IMR-90 (cell line): Measurements from ENCODE around the gene NXPE3. TPM values are rescaled to one million over a fixed set of nuclear protein-coding genes. Genes with fewer than 3 reads are reported as not detected.
"Not testable (repeated sequence)": the region's sequence is repeated elsewhere in the genome, so short reads cannot be mapped to it uniquely, and the experiment has no call there.

Experiments used
- ATAC-seq: fragments of 200-7000 bp; cut with Tn5 transposase; 2 replicates; pipeline ENCODE4 v1.9.1; 2020; ENCODE audit warnings: low read depth, mild to moderate bottlenecking, moderate library complexity
- BruUV-seq: library from RNA; stranded (reverse); fragments of 400-500 nt; replicated peaks from 2 replicates; lab custom pipeline; 2021; lab: Mats Ljungman, UMichigan
- CTCF ChIA-PET: fragments of 300-600 bp; formaldehyde crosslinking; extraction: SDS; loops from one replicate; lab custom pipeline; 2021; ENCODE audit warnings: antibody characterized with exemption; lab: Yijun Ruan, JAX
- POLR2A ChIA-PET: fragments of 300-600 bp; sonication (Branson Sonifier 250); formaldehyde crosslinking; loops from one replicate; lab custom pipeline; 2022; ENCODE audit warnings: antibody characterized with exemption; ENCODE audit not compliant: unreplicated experiment; lab: Charles Lee
- DNase-seq: peaks from one replicate; pipeline ENCODE4 v3.0.0; 2013
- H2AFZ ChIP-seq: replicated peaks from 2 replicates; pipeline ENCODE3; 2013; ENCODE audit warnings: low read length, mild to moderate bottlenecking; ENCODE audit not compliant: poor library complexity
- H2AK5ac ChIP-seq: 2 replicates; pipeline ENCODE4 v1.6.1; 2013; ENCODE audit warnings: low read depth, low read length, inconsistent platforms
- H2AK9ac ChIP-seq: replicated peaks from 2 replicates; pipeline ENCODE3; 2013; ENCODE audit warnings: mild to moderate bottlenecking, low read depth, low read length, moderate library complexity; ENCODE audit not compliant: poor library complexity
- H2BK120ac ChIP-seq: 2 replicates; pipeline ENCODE4 v1.6.1; 2013; ENCODE audit warnings: low read depth, low read length, inconsistent platforms
- H2BK15ac ChIP-seq: 3 replicates; pipeline ENCODE4 v1.6.1; 2013; ENCODE audit warnings: low read depth, low read length, inconsistent platforms
- H2BK20ac ChIP-seq: 2 replicates; pipeline ENCODE4 v1.6.1; 2013; ENCODE audit warnings: low read depth, mild to moderate bottlenecking, inconsistent platforms, low read length, moderate library complexity
- H2BK5ac ChIP-seq: 2 replicates; pipeline ENCODE4 v1.6.1; 2013; ENCODE audit warnings: mild to moderate bottlenecking, low read depth, low read length, inconsistent platforms; ENCODE audit not compliant: poor library complexity, severe bottlenecking
- H3K14ac ChIP-seq: replicated peaks from 2 replicates; pipeline ENCODE4 v1.6.1; 2013; ENCODE audit warnings: low read depth, low read length, inconsistent platforms
- H3K18ac ChIP-seq: 2 replicates; pipeline ENCODE4 v1.6.1; 2013; ENCODE audit warnings: low read depth, low read length, control low read depth
- H3K23ac ChIP-seq: 2 replicates; pipeline ENCODE4 v1.6.1; 2013; ENCODE audit warnings: low read depth, low read length, inconsistent platforms
- H3K27ac ChIP-seq: 2 replicates; pipeline ENCODE4 v1.5.1; 2013; ENCODE audit warnings: mild to moderate bottlenecking, control low read depth, low read length; ENCODE audit not compliant: insufficient read depth
- H3K27me3 ChIP-seq: 2 replicates; pipeline ENCODE4 v1.6.1; 2013; ENCODE audit warnings: low read length; ENCODE audit not compliant: control insufficient read depth, insufficient read depth
- H3K36me3 ChIP-seq: 2 replicates; pipeline ENCODE4 v1.6.1; 2013; ENCODE audit warnings: low read length, mixed read lengths; ENCODE audit not compliant: control insufficient read depth, insufficient read depth
- H3K4ac ChIP-seq: 2 replicates; pipeline ENCODE4 v1.6.1; 2013; ENCODE audit warnings: low read depth, low read length, inconsistent platforms
- H3K4me1 ChIP-seq: 2 replicates; pipeline ENCODE4 v1.6.1; 2013; ENCODE audit warnings: low read length, mixed read lengths; ENCODE audit not compliant: control insufficient read depth, insufficient read depth
- H3K4me2 ChIP-seq: 2 replicates; pipeline ENCODE4 v1.6.1; 2013; ENCODE audit warnings: low read depth, mild to moderate bottlenecking, control low read depth, low read length, moderate library complexity
- H3K4me3 ChIP-seq: 2 replicates; pipeline ENCODE4 v1.5.1; 2013; ENCODE audit warnings: low read depth, mild to moderate bottlenecking, control low read depth, low read length, moderate library complexity; ENCODE audit not compliant: insufficient read depth
- H3K56ac ChIP-seq: 2 replicates; pipeline ENCODE4 v1.6.1; 2013; ENCODE audit warnings: low read length, inconsistent platforms; ENCODE audit not compliant: insufficient read depth; ENCODE audit errors: extremely low read depth
- H3K79me1 ChIP-seq, 2 experiments: 2 replicates each; pipeline ENCODE4 v1.6.1; 2013; ENCODE audit warnings: low read length in 2 of 2, inconsistent platforms in 1 of 2, low read depth in 1 of 2
- H3K9ac ChIP-seq: 2 replicates; pipeline ENCODE4 v1.6.1; 2013; ENCODE audit warnings: low read depth, low read length, control low read depth
- H3K9me1 ChIP-seq: 2 replicates; pipeline ENCODE4 v1.6.1; 2013; ENCODE audit warnings: low read length, inconsistent platforms; ENCODE audit not compliant: insufficient read depth
- H3K9me3 ChIP-seq: 2 replicates; pipeline ENCODE4 v1.6.1; 2013; ENCODE audit warnings: low read length; ENCODE audit not compliant: control insufficient read depth, insufficient read depth
- H4K20me1 ChIP-seq: 2 replicates; pipeline ENCODE4 v1.6.1; 2013; ENCODE audit warnings: low read length, inconsistent platforms; ENCODE audit not compliant: insufficient read depth
- H4K5ac ChIP-seq: 2 replicates; pipeline ENCODE4 v1.6.1; 2013; ENCODE audit warnings: mild to moderate bottlenecking, low read depth, low read length, control low read depth
- H4K8ac ChIP-seq, 2 experiments: 2 replicates each; pipeline ENCODE4 v1.6.1; 2013; ENCODE audit warnings: low read depth in 2 of 2, low read length in 2 of 2, control low read depth in 1 of 2, inconsistent platforms in 1 of 2
- H4K91ac ChIP-seq: 2 replicates; pipeline ENCODE4 v1.6.1; 2013; ENCODE audit warnings: low read depth, low read length, inconsistent platforms; ENCODE audit not compliant: insufficient read depth
- WGBS, 2 experiments: methylation state at CpG; one replicate each; pipeline versions ENCODE4 v1.1.5 to v1.1.7; 2013; ENCODE audit warnings: missing lambda C conversion rate in 2 of 2; ENCODE audit not compliant: insufficient read length in 1 of 2; ENCODE audit errors: extremely low coverage in 2 of 2; 5-methylcytosine and 5-hydroxymethylcytosine counted together
- dilution Hi-C: fragments of 300-500 bp; cut with HindIII; formaldehyde crosslinking; loops from one replicate; pipeline ENCODE4 v1.14.3; 2018; ENCODE audit warnings: low sequenced_read_pairs; ENCODE audit not compliant: unreplicated experiment
- in situ Hi-C: fragments of 300-500 bp; cut with MboI; formaldehyde crosslinking; loops from 3 replicates; pipeline ENCODE4 v1.14.3; 2019; ENCODE audit warnings: low sequenced_read_pairs, inconsistent platforms, mixed read lengths
- intact Hi-C: fragments of 100-400 bp; cut with micrococcal nuclease; formaldehyde crosslinking; loops from 2 replicates; pipeline ENCODE4 v1.10.0; 2022
- polyA plus RNA-seq, 3 experiments: library from polyadenylated mRNA; depleted of rRNA; stranded (reverse); fragments of >200 nt; gene quantifications; 2 replicates each; pipeline ENCODE4 v1.2.3, GENCODE V29; 2012; ENCODE audit warnings: low replicate concordance in 1 of 3
- total RNA-seq: library from RNA; depleted of rRNA; stranded (reverse); fragments of >200 nt; gene quantifications from 2 replicates; pipeline ENCODE4 v1.2.3, GENCODE V29; 2012

NXPE3 gene
- total and polyA plus RNA-seq, 2 of the 4 experiments (the other 2 are of a cell fraction): 20.0 to 23.8 TPM

DNA sequence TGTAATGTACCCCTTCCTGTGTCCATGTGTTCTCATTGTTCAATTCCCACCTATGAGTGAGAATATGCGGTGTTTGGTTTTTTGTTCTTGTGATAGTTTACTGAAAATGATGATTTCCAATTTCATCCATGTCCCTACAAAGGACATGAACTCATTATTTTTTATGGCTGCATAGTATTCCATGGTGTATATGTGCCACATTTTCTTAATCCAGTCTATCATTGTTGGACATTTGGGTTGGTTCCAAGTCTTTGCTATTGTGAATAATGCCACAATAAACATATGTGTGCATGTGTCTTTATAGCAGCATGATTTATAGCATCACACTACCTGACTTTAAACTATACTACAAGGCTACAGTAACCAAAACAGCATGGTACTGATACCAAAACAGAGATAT is 33.1 kb upstream of the NXPE3 start:
- not testable (repeated sequence) for BruUV-seq, ATAC-seq

DNA sequence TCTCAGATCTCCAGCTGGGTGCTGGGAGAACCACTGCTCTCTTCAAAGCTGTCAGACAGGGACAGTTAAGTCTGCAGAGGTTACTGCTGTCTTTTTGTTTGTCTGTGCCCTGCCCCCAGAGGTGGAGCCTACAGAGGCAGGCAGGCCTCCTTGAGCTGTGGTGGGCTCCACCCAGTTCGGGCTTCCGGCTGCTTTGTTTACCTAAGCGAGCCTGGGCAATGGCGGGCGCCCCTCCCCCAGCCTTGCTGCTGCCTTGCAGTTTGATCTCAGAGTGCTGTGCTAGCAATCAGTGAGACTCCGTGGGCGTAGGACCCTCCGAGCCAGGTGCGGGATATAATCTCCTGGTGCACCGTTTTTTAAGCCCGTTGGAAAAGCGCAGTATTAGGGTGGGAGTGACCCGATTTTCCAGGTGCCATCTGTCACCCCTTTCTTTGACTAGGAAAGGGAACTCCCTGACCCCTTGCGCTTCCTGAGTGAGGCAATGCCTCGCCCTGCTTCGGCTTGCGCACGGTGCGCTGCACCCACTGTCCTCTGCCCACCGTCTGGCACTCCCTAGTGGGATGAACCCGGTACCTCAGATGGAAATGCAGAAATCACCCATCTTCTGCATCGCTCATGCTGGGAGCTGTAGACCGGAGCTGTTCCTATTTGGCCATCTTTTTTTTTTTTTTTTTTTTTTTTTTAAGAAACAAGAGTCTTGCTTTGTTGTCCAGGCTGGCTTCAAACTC is 25.5 kb upstream of the NXPE3 start:
- in situ Hi-C loops, H3K9me1 ChIP-seq, H3K18ac ChIP-seq, H3K4me2 ChIP-seq, H4K91ac ChIP-seq, H2AK9ac ChIP-seq, H2AFZ ChIP-seq, H3K4ac ChIP-seq, dilution Hi-C loops, H3K27ac ChIP-seq, H3K23ac ChIP-seq, H4K8ac ChIP-seq, H3K14ac ChIP-seq, H3K9ac ChIP-seq, DNase-seq, H4K20me1 ChIP-seq, ATAC-seq, H3K27me3 ChIP-seq, POLR2A ChIA-PET, H3K4me1 ChIP-seq, H2BK120ac ChIP-seq, CTCF ChIA-PET, BruUV-seq, H2BK5ac ChIP-seq, H3K4me3 ChIP-seq, H2AK5ac ChIP-seq, H2BK15ac ChIP-seq, H4K5ac ChIP-seq, H3K79me1 ChIP-seq, H3K56ac ChIP-seq, intact Hi-C loops, H3K9me3 ChIP-seq, H2BK20ac ChIP-seq: not testable (repeated sequence)
- H3K36me3 ChIP-seq: peaks cover 18% of the 10 kb centered on the region
- 98% methylated on average over 6 of the region's 23 CpGs; no CpG with 5 or more reads in 1 of the 2 experiments for WGBS, 2 experiments

More for the DNA sequence above, 33.1 kb upstream of the NXPE3 start:
- H3K56ac ChIP-seq, H3K9me1 ChIP-seq, H3K23ac ChIP-seq, dilution Hi-C loops, H4K8ac ChIP-seq, H2BK15ac ChIP-seq, DNase-seq, H3K9me3 ChIP-seq, H2AK9ac ChIP-seq, in situ Hi-C loops, H2BK20ac ChIP-seq, H3K4ac ChIP-seq, H3K27me3 ChIP-seq, H3K14ac ChIP-seq, H3K79me1 ChIP-seq, H3K18ac ChIP-seq, CTCF ChIA-PET, H3K4me3 ChIP-seq, H2BK5ac ChIP-seq, H3K4me2 ChIP-seq, H4K5ac ChIP-seq, H3K4me1 ChIP-seq, POLR2A ChIA-PET, intact Hi-C loops, H3K27ac ChIP-seq, H2AFZ ChIP-seq, H3K9ac ChIP-seq, H2AK5ac ChIP-seq, H4K91ac ChIP-seq, H2BK120ac ChIP-seq, H4K20me1 ChIP-seq, H3K36me3 ChIP-seq: not testable (repeated sequence)
- no CpG with 5 or more reads among the region's 1 CpG for WGBS, 2 experiments
